22Rv1 (cell line): ENCODE data around the gene LMAN2L.

Source experiments
- CTCF ChIP-seq: fragments of 450-650 bp; IDR thresholded peaks from 2 replicates; pipeline ENCODE4 v1.5.1; 2017; ENCODE audit warnings: mild to moderate bottlenecking
- ZFX ChIP-seq: fragments of 450-650 bp; IDR thresholded peaks from 2 replicates; pipeline ENCODE4 v1.6.1; 2017; ENCODE audit warnings: antibody characterized with exemption, borderline replicate concordance

- TF ChIP-seq CTCF, result no peak
- no peak for TF ChIP-seq ZFX
These were observed 46.3 kb downstream of the LMAN2L start for GRCh38 chr2:96693286-96694200.
